Ureter (tissue), 1 donor: ENCODE data around the gene RNF41. TPM values are rescaled to one million over a fixed set of nuclear protein-coding genes. Genes with fewer than 3 reads are reported as not detected.
A peak's percentile ranks its signal among the peaks of the same experiment; 100 is the strongest.
"Not testable (repeated sequence)": the region's sequence is repeated elsewhere in the genome, so short reads cannot be mapped to it uniquely, and the experiment has no call there.

Experiments used
- DNase-seq: peaks from one replicate; pipeline ENCODE4 v3.0.0-alpha.2; 2020; ENCODE audit warnings: low spot score
- total RNA-seq: library from RNA; stranded (reverse); gene quantifications from one replicate; pipeline ENCODE4 v1.2.4, GENCODE V29; 2023
- donor health status: DM: yes; HTN: yes; CAD: no.

Gene RNF41
- total RNA-seq, 1 donor from 2014 or later = 48.8 TPM

DNA sequence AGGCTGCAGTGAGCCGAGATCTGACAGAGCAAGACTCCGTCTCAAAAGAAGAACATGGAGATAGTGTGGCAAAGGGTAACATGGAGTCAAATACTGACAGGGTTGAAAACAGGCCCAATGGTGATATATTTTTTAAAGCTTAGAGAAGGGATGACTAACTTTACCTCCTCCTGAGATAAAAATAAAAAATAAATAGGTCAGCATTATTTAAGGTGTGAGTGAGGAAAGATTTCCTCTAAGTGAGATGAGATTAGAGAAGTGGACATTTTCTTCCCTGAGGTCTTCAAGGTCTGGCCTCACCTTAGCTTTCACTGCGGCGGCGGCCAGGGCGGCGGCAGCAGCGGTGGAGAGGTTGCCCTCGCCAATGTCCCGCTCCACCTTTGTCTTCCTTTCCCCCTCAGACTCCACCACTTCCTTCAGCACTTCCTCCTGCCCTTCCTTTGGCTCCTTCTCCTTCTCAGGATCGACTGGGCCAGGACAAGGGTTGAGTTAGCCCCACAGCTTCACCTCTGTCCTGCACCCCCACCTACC is 52.4 kb downstream of the RNF41 start:
- DNase-seq = no peak

DNA sequence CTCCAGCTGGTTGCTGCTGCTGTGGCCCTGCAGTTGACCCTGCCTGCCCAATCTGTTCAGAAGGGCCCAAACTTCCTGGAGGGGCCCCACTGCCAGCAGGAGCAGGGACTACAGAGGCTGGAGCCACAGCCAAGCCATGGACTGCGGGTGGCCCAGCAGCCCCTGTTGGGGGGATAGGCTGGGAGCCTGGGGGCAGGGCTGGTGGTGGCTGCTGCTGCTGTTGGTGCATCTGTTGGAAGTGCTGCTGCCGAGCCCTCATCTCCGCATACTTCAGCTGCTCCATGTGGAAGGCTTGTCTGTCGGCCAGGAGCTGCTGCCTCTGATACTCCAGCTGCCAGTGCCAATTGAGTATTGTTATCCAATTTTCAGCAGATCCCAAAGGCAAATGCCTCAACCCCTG is 56.4 kb downstream of the RNF41 start:
- DNase-seq = no peak

DNA sequence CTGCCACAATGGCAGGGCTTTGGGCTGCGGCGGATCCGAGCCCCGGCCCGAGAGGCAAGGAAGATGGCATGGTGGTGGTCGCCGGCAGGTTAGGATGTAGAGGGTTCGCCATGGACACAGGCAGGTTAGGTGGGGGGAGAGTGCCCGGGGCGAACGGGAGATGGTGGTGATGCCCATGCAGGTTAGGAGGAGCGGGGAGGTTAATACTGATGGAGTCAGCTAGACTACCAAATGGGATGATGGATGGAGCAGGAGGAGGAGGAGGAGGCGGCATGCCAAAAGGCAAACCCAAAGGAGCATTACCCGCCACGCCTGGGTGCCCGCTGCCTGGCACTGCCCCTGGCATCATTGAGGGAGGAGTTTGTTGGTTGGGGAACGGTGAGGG is 57.4 kb downstream of the RNF41 start:
- no peak for DNase-seq

DNA sequence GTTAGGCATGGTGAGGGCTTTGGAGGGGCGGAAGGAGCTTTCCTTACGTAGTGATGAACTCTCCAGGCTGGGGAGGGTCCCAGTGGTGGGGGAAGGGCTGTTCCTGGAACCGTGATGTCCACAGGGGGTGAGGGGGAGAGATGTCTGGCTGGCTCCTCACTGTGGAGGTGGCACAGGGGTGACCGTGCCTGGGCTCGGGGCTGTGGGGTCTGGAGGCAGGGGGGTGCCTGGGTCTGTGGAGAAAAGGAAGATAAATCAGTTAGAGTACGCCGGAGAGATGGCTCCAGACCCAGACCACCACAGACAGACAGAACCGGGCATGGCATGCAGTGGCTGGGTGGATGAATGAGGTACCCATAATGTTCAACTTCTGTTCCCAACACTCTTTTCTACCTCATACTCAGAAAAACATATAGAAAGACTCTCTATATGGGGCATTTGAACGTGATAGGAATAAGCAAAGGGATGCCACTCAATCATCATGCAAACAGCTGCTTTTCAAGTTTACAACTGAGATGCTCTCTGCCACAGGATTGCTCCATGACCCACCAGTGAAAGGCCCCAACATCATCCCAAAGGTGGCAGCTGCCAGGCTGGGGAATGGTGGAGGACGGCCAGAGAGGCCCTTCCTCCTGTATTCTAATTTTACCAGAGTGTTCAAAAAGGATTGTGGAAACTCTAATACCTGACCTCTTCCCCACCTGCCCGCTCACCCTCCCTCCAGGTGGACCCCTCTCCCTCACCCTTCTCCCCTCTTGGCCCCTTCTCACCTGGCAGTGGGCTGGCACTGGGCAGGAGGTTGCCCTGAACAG is 58.0 kb downstream of the RNF41 start:
- no peak for DNase-seq

DNA sequence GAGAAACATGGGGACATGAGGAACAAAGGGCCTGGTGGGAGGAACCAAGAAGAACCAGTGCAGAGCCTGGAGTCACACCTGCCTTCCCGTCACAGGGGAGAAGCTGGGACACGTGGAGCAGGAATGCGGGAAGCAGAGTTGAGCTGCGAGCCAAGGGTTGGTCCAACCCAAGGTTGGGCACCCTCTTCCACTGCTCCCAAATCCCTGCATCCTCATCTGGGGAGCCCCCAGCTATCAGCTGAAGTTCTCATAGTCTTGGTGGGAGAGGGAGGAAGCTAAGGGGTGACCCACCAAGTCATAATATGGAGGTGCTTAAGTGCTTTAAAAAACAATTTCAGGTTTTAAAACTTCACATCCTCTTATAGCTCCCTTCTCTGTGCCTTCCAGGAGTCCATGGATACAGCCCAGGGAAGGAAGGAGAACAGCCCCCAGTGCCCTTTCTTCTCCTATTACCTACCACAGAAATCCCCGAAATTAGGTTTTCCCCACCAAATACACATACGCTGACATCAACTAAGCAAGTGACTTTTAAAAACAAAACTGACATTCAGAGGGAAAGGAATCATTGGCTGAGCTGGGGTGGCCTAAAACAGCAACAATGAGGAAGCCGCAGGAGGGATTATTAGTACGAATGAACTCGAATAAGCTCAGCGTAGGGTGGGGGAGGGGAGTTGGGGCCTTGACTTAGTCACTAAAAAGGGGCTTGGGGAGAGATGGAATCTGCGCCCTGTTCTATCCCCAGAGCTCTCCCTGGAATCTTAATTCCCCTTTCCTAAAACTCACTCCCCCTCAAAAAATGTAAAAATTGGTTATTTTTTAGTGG is 59.0 kb downstream of the RNF41 start:
- DNase-seq = no peak

DNA sequence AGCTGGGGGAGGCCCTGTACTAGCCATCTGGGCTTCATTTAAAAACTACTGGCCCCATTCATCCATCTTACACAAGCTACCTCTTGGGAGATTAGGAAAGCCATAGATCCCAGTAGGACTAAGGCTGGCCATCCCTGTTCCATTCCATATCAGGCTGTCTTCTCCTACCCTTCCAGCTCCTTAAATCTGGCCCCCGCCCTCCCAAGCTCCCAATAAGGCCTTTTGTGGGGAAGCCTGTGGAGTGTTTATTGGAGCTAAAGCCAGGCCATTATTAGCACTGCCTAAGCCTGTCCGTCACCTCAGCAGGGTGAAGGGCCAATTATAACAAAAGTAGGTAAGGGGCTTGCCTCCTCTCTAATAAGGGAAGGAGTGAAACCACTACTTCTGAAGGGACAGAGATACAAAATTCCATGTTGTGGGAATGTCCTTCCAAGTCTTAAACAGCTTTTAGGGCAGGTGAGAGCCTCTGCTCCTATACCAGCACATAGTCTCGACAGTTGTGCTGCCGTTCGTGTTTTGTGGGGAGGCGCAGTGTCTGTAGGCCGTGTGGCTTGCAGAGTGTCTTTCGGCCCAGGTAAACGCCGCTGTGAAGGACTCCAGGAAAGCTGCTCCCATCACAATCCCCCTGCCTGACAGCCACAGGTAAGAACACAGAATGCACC is 59.9 kb downstream of the RNF41 start:
- no peak for DNase-seq

DNA sequence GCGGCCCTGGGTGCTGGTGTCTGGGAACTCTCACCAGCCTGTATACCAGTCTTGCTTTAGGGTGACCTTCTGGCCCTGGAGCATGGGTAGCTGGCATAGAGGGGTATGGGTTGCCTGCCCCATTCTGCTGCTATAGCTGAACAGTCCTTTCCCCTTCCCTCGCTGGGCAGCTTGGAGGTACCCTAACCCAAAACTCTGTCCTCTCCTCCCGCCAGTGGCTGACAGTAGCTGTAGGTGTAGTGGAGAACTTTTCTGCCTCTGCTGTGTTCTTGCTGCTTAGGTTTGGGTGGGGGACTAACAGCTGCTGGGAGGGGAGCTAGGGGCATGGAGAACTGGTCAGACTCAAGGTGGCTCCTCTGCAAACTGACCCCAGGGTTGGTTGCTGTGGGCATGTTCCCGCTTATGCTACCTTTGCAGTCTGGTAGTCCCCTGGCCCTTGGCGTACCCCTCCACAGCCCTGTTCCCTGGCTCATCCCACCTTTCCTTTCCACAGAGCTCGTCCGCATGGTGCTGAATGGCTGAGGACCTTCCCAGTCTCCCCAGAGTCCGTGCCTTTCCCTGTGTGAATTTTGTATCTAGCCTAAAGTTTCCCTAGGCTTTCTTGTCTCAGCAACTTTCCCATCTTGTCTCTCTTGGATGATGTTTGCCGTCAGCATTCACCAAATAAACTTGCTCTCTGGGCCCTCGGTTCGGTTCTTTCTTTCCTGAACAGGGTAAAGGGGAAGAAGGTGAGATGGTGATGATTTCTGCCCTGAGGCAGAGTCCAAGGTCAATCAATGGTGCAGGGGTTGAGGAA is 60.6 kb downstream of the RNF41 start:
- no peak for DNase-seq

DNA sequence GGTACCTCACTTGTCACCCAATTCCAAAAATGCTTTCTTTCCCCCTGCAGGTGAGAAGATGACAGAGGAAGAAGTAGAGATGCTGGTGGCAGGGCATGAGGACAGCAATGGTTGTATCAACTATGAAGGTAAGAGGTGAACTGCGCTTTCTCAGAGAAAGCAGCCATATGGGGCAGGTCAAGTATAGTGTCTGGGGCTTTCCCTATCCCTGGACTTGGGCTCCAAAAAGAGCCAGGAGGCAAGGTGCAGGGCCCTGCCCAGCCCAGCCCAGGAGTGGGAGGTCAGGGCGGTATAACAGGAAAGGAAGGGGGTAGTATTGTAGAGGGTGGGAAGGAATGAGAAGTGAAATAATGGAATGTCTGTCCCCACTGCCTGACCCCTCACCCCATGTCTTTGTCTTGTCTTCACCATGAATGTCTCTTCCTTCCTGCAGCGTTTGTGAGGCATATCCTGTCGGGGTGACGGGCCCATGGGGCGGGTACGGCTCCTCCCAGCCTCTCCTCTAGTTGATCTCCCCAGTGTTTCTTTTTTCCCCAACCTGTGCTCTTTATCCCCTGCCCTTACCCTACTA is 61.4 kb downstream of the RNF41 start:
- DNase-seq = no peak

DNA sequence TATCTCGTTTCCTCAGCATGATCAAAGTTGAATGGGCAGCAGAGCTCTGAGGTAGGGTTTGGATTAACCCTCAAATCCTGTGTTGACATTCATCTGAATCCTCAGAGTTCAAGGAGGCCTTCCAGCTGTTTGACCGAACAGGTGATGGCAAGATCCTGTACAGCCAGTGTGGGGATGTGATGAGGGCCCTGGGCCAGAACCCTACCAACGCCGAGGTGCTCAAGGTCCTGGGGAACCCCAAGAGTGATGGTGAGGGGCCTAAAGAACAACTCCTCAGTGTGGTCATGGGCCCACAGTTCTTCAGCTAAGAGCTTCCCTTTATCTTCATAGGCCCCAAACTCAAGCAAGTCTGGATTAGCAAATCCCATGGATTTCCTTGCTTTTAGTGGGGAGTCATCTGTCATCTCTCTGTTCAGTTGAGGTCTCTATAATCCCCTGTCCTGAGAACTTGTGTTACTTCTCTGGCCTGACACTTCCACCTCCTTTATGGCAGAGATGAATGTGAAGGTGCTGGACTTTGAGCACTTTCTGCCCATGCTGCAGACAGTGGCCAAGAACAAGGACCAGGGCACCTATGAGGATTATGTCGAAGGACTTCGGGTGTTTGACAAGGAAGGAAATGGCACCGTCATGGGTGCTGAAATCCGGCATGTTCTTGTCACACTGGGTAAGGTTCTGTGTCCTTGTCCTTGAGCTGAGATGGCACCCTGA is 62.1 kb downstream of the RNF41 start:
- no peak for DNase-seq

DNA sequence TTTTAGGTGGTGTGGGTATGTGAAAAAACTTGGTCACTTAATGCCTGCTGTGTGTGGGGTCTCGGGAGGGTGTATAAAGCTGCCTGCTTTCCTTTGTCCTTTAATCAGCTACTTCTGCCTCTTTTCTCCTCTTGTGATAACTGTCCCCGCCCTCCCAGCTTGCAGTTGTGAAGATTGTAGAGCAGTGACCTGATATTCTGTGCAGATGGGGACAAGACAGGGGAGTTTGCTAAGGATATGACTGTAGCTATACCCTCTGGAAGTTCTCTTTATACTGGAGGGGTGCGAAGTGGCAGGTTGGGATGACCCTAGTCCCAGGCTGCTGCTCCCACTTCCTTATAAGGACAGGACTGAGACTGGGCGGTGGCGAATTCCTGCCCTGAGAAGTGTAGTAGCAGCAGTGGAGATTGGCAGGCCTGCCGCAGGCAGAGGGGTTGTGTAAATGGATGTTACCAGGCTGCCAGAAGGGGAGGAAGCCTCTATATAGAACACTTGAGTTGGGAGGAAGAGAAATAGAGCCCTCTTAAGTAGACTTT is 62.7 kb downstream of the RNF41 start:
- DNase-seq = peak; percentile 89

DNA sequence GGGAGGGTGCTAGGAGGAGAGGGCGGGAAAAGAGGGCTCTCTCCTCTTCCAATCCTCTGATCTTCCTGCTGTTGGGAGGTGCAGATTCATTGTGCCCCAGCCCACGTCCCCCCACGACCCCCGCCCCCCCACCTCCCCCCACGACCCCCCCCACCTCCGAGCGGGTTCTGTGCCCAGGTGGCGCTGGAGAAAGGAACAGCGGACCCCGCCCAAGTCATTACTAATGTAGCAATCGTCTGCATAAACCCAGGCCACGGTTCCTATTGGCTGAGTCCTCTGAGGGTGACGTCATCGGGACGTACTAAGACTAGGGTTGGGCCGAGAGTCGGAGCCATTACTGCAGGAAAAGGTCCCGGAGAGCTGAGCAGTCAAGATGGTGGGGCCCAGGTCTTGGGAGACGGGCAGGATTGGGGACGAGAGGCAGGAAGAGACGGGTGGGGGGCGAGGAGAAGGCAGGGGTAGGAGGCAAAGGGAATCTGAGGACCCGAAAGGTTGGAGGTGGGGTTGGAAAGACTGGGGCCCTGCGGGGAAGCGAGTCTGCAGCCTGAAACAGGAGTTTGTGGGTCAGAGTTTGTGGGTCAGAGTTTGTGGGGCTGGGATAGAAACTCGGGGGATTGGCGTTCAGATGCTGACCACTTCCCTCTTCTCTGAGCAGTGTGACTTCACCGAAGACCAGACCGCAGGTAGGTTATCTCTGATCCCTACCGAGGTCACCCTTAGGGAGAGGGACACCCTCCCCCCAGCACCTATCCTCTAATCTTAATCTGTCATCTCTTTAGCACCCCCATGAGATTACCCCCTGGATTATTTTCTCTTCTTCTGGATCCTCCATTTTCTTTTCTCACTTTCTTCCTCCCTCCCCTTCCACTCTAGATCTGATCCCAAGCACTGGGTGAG is 63.4 kb downstream of the RNF41 start, which contains the start of gene MYL6:
Gene MYL6 (plus strand): TSS at position 331 of the 897 bp plus-strand sequence. CDS start 43 bp downstream, at position 374.
- DNase-seq = peak; percentile 98

DNA sequence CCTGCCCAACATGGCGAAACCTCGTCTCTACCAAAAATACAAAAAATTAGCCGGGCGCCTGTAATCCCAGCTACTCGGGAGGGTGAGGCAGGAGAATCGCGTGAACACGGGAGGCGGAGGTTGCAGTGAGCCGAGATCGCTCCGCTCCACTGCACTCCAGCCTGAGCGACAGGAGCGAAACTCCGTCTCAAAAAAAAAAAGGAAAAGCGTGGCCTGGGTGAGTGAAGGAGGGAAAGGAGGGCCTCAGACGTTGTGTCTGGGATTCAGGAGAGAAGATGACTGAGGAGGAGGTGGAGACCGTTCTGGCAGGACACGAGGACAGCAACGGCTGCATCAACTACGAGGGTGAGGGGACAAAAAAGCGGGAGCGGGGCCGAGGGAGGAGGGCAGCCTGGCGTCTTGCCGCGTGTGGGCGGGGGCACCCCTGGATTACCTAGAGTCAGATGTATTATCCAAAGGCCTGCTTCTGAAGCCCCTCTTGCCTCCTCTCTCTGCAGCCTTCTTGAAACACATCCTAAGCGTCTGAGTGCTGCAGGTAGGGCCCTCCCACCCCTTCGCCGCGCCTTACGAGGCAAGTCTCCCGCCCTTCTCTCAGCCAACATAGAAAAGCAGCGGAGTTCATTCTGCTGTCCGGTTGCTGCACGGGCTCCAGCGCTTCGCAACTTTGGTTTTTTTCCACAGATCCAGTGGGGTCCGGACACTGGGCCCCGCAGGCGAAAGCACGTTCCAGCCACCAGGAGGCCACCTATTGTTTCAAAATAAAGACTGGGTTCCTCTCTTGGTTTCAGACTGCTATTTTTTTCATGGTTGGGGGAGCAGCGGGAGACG is 64.3 kb downstream of the RNF41 start:
- peak; percentile 87 for DNase-seq

DNA sequence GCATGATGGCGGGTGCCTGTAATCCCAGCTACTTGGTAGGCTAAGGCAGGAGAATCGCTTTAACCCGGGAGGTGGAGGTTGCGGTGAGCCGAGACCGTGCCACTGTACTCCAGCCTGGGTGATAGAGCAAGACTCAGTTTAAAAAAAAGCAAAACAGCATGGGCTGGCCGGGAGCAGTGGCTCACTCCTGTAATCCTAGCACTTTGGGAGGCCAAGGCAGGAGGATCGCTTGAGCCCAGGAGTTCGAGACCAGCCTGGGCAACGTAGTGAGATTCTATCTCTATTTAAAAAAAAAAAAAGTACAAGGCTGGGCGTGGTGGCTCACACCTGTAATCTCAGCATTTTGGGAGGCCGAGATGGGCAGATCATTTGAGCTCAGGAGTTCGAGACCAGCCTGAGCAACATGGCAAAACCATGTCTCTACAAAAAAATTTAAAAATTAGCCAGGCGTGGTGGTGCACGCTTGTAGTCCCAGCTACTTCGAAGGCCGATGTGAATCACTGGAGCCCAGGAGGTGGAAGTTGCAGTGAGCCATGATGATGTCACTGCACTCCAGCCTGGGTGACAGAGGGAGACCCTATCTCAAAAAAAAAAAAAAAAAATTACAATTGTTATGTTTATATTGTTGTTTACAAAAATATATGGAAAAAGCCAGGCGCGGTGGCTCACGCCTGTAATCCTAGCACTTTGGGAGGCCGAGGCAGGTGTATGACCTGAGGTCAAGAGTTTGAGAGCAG is 65.1 kb downstream of the RNF41 start:
- not testable (repeated sequence) for DNase-seq

DNA sequence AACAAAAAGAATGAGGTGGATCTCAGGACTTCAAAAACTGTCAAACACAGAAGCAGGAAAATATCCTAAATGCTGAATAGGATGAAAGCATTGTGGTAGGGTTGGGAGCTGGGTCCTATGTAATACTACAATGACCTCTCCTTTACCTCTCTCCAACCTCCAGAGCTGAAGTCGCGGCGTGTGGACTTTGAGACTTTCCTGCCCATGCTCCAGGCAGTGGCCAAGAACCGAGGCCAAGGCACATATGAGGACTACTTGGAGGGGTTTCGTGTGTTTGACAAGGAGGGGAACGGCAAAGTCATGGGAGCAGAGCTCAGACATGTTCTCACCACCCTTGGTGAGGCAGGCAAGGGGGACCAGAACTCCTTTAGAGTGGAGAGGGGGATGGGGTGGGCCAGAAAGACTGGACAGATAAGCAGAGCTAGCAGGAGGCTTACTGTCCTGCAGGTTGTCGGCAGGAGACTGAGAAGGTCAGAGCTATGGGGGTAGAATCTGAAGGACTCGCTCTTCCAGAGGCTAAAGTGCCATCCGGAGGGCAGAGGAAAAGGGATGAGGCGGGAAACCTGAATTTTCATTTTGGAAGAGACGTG is 66.4 kb downstream of the RNF41 start:
- DNase-seq = no peak

DNA sequence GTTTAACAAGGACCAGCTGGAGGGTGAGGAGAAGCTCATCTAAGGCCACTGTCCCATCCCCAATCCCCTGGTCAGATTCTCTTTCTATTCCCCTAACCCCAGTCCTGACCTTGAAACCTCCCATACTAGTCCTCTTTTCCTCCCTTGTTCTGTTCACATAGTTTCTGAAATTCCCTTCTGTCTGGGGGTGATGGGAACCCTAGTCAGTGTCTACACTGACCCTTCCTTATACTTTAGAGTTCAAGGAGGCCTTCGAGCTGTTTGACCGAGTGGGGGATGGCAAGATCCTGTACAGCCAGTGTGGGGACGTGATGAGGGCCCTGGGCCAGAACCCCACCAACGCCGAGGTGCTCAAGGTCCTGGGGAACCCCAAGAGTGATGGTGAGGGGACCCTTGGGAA is 66.9 kb downstream of the RNF41 start:
- no peak for DNase-seq

DNA sequence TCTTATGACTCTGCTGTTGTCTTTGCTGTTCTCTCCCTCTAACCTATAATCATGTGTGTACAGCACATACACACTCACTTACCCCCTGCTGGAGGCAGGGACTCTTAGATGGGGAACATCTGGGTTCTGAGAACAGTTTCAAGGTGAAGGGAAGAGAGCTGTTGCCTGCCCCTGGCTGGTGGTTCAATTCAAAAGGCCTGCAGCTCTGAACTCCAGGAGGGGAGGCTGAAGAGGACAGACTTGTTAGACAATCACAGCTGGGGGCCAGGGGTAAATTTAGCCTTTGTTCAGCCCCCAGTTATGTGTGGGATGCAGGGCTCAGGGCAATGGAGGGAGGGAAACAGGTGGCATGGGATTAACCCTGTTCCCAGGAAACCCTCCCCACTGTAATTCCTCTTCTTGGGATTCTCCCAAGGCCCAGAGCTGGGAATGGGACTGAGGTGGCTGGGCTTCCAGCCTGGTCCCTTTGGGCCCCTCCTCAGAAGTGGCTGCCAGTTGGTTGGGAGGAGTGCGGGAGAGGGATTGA is 67.4 kb downstream of the RNF41 start:
- no peak for DNase-seq

DNA sequence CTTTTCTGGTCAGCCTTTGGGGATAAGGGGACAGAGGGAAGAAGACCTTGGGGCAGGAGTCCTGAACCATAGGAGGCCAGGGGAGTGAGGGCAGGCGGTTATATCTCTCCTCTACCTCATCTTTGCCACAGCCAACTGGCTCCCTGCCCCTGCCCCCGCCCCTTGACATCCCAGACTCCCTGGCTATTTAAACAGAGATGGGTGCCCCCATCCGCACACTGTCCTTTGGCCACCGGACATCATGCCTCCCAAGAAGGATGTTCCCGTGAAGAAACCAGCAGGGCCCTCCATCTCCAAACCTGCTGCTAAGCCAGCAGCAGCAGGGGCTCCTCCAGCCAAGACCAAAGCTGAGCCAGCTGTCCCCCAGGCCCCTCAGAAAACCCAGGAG is 68.0 kb downstream of the RNF41 start:
- no peak for DNase-seq
